Muscle of leg (tissue), 11 donors: ENCODE measurements around the gene PHLDA3. TPM values are rescaled to one million over a fixed set of nuclear protein-coding genes. Genes with fewer than 3 reads are reported as not detected.
"Not testable (repeated sequence)": the region's sequence is repeated elsewhere in the genome, so short reads cannot be mapped to it uniquely, and the experiment has no call there.

ENCODE experiments used
- DNase-seq: peaks from one replicate; pipeline ENCODE4 v3.0.0; 2013
- H3K27ac ChIP-seq: one replicate; pipeline ENCODE4 v1.5.1; 2013; ENCODE audit warnings: mild to moderate bottlenecking, low read length, control low read depth
- H3K27me3 ChIP-seq: one replicate; pipeline ENCODE4 v1.6.1; 2013; ENCODE audit warnings: low read length; ENCODE audit not compliant: control insufficient read depth, insufficient read depth
- H3K36me3 ChIP-seq: one replicate; pipeline ENCODE4 v1.6.1; 2013; ENCODE audit warnings: low read length; ENCODE audit not compliant: control insufficient read depth, insufficient read depth
- H3K4me1 ChIP-seq: one replicate; pipeline ENCODE4 v1.6.1; 2013; ENCODE audit warnings: low read length; ENCODE audit not compliant: control insufficient read depth, insufficient read depth
- H3K4me3 ChIP-seq: one replicate; pipeline ENCODE4 v1.5.1; 2013; ENCODE audit warnings: low read length, control low read depth
- H3K9me3 ChIP-seq: replicated peaks from 2 replicates; pipeline ENCODE4 v1.6.1; 2013; ENCODE audit warnings: low read depth, low read length; ENCODE audit not compliant: control insufficient read depth
- WGBS: methylation state at CpG from one replicate; pipeline ENCODE4 v1.1.5; 2013; ENCODE audit warnings: missing lambda C conversion rate; ENCODE audit not compliant: insufficient coverage; 5-methylcytosine and 5-hydroxymethylcytosine counted together
- polyA plus RNA-seq, 8 donors: library from polyadenylated mRNA; unstranded; fragments of 120-200 nt; gene quantifications; one replicate each; pipeline versions ENCODE4 v1.2.1 to v1.2.3, GENCODE V29; 2013; ENCODE audit warnings: inconsistent platforms in 1 of 8, low replicate concordance in 1 of 8; ENCODE audit not compliant: insufficient read length in 8 of 8, insufficient read depth in 1 of 8
- total RNA-seq: library from RNA; stranded (reverse); fragments of 120-200 nt; gene quantifications from one replicate; pipeline ENCODE4 v1.2.4, GENCODE V29; 2013

Gene PHLDA3
- total and polyA plus RNA-seq, 9 donors = 12.6 to 29.0 (median 20.8) TPM

DNA sequence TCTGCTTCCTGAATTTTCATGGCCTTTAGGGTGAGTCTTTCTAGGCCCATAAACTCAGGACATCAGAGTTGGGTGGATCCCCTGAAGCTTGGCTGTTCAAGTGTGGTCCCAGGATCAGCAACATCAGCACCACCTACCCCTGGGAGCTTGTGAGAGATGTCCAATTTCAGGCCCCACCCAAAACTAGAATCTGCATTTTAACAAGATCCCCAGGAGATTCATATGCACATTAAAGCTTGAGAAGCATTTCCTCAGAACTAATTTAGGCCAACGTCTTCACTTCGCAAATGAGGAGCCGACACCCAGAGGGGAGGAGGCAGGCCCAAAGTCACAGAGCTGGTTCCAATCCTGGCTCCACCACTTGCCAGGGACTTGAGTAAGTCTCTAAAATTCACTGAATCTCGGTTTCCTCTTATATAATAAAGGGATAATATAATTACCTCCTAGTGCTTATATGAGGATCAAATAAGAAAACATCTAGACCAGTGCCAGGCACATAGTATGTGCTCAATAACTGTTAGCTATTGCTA lies 10.3 kb upstream of the PHLDA3 start:
- Histone ChIP-seq H3K4me1 (peaks cover 28% of the 10 kb centered on the region), H3K4me3 (no peak overlapping the region), H3K27ac (no peak overlapping the region), H3K9me3 (no peaks in the 10 kb centered on the region), H3K27me3 (peaks cover 28% of the 10 kb centered on the region), H3K36me3 (peaks cover 14% of the 10 kb centered on the region)
- WGBS = 76% methylated on average over 3 of the region's 4 CpGs
- DNase-seq = no peak

- H3K9me3 ChIP-seq, H3K27ac ChIP-seq, DNase-seq, H3K4me3 ChIP-seq, H3K36me3 ChIP-seq: not testable (repeated sequence)
- WGBS = no CpG with 5 or more reads among the region's 3 CpGs
- Histone ChIP-seq H3K4me1 (peaks cover 28% of the 10 kb centered on the region), H3K27me3 (peaks cover 28% of the 10 kb centered on the region)
Measured at GRCh38 chr1:201478666-201479065, 9.7 kb upstream of the PHLDA3 start.

DNA sequence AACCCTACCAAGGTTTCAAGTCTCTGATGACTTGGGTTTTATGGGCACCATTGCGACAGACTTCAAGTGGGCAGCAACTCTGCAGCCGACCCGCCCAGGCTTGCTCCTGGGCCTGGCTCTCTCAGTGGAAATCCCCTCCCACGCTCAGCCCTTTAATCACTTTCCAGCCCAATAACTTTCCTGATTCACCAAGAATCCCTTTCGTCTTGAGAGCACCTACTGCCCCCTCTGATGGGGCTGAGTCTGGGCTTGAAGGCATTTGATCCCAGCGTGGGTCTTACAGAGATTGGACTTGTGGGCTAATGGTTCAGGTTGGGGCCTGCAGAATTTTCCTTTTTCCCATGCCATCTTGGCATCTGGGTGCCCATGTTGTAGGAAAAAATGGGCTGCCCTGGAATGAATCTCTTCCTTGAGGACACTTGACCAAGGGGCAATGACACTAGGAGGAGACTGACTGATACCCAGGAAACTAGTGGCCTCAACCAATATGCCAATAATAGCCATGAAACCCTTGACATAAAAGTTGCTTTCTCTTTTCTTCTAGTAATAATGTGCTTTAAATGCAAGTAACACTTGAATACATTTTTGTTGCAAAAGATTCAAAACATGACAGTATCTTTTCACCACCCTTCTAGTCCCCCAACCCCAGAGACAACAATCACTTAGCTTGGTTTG lies 7.8 kb upstream of the PHLDA3 start:
- 59% methylated on average over 4 of the region's 6 CpGs for WGBS
- no peak overlapping the region for H3K27ac ChIP-seq

GRCh38 chr1:201475915-201476669 lies 7.1 kb upstream of the PHLDA3 start:
- no peaks in the 10 kb centered on the region for H3K9me3 ChIP-seq
- peaks cover 14% of the 10 kb centered on the region for H3K4me1 ChIP-seq
- 71% methylated on average over 4 of the region's 8 CpGs for WGBS
- peaks cover 19% of the 10 kb centered on the region for H3K27me3 ChIP-seq
- no peak for DNase-seq
- H3K27ac ChIP-seq = no peak overlapping the region
- H3K36me3 ChIP-seq = no peaks in the 10 kb centered on the region
- no peak overlapping the region for H3K4me3 ChIP-seq

More for the DNA sequence above, 7.8 kb upstream of the PHLDA3 start:
- H3K27me3 ChIP-seq = peaks cover 26% of the 10 kb centered on the region
- no peaks in the 10 kb centered on the region for H3K9me3 ChIP-seq
- H3K4me1 ChIP-seq = peaks cover 21% of the 10 kb centered on the region
- no peaks in the 10 kb centered on the region for H3K36me3 ChIP-seq
- H3K4me3 ChIP-seq = no peak overlapping the region
- DNase-seq = no peak

DNA sequence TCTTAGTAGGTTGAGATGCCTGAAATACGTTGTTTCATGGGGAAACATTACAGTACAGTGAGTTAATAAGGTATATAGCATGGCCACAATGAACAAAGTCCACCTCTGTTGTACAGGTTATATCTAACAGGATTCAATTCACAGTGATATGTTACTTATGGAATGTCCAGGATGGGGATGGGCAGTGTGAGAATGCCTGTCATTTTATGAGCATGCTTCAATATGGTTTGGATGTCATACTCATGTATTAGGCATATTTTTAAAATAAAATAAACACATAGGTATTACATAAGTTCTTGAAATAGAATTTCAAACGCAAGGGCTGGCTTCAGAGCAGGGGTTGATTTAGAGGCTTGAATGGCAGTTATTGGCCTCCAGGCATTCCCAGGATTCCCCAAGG lies 6.1 kb upstream of the PHLDA3 start:
- H3K9me3 ChIP-seq = no peaks in the 10 kb centered on the region
- no peak overlapping the region for H3K4me3 ChIP-seq
- H3K4me1 ChIP-seq = peaks cover 4% of the 10 kb centered on the region
- H3K27ac ChIP-seq = no peak overlapping the region
- H3K27me3 ChIP-seq = peaks cover 12% of the 10 kb centered on the region
- no peaks in the 10 kb centered on the region for H3K36me3 ChIP-seq
- WGBS = 37% methylated on average over 2 of the region's 2 CpGs
- no peak for DNase-seq

DNA sequence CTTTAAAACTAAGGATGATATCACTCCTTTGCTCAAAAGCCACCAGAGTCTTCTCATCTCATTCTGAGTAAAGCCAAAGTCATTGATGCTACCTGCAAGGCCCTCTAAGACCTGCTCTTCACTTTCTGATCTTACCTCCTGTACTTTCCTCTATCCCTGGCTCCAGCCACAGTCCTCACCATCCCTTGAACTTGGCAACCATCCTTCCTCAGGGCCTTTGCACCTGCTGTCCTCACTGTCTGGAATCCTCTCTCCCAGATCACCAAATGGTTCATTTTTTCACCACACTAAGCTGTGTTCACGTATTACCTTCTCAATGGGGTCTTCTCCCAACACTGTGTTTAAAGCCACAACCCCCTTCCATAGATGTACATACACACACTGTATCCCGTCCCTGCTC lies 4.3 kb upstream of the PHLDA3 start:
- no peak overlapping the region for H3K4me3 ChIP-seq

GRCh38 chr1:201472321-201472720 lies 3.3 kb upstream of the PHLDA3 start:
- DNase-seq, H3K9me3 ChIP-seq, H3K4me3 ChIP-seq, H3K27ac ChIP-seq, H3K36me3 ChIP-seq: not testable (repeated sequence)
- peaks cover 19% of the 10 kb centered on the region for H3K4me1 ChIP-seq
- H3K27me3 ChIP-seq = peaks cover 19% of the 10 kb centered on the region
- WGBS = 96% methylated on average over 4 of the region's 8 CpGs

More for the DNA sequence above, 4.3 kb upstream of the PHLDA3 start:
- 75% methylated on average over 1 of the region's 2 CpGs for WGBS
- H3K36me3 ChIP-seq = no peaks in the 10 kb centered on the region
- H3K27ac ChIP-seq = no peak overlapping the region
- H3K27me3 ChIP-seq = peaks cover 19% of the 10 kb centered on the region
- DNase-seq = no peak
- no peaks in the 10 kb centered on the region for H3K9me3 ChIP-seq
- peaks cover 10% of the 10 kb centered on the region for H3K4me1 ChIP-seq

DNA sequence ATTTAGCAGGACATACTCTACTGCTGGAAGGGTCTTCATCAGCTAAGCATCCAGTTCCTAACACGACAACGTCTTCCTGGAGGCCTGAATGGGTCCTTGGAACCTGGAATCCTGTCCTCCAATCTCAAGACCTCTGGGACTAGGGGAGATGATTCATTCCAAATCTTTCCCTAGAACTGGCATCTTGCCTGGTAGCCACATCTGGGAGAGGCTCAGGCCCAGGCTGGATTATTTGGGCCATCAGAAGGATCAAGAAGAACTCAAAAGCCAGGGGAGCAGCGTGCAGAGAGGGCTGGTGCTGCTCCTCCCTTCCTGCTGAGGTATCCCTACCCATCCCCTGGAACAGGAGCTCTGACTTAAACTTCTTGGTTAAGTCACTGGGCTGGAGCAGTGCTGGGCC lies 2.8 kb upstream of the PHLDA3 start:
- peaks cover 19% of the 10 kb centered on the region for H3K27me3 ChIP-seq
- no peak overlapping the region for H3K27ac ChIP-seq
- H3K9me3 ChIP-seq = no peaks in the 10 kb centered on the region
- H3K4me3 ChIP-seq = no peak overlapping the region
- H3K36me3 ChIP-seq = no peaks in the 10 kb centered on the region
- peak; percentile 51 for DNase-seq
- WGBS = no CpG with 5 or more reads among the region's 3 CpGs
- peaks cover 22% of the 10 kb centered on the region for H3K4me1 ChIP-seq

- Histone ChIP-seq H3K9me3 (no peaks in the 10 kb centered on the region), H3K4me3 (no peak overlapping the region), H3K36me3 (peaks cover 9% of the 10 kb centered on the region), H3K27me3 (peaks cover 14% of the 10 kb centered on the region), H3K4me1 (peaks cover 28% of the 10 kb centered on the region), H3K27ac (no peak overlapping the region)
- DNase-seq = no peak
- WGBS = no CpG with 5 or more reads among the region's 4 CpGs
Measured at GRCh38 chr1:201470581-201470980, 1.6 kb upstream of the PHLDA3 start.

- WGBS = 7% methylated on average over 3 of the region's 16 CpGs
- Histone ChIP-seq H3K36me3 (peaks cover 18% of the 10 kb centered on the region), H3K9me3 (no peaks in the 10 kb centered on the region), H3K27ac (peak overlapping the region; percentile 29), H3K4me3 (peak overlapping the region; percentile 65), H3K4me1 (peaks cover 28% of the 10 kb centered on the region), H3K27me3 (peaks cover 10% of the 10 kb centered on the region)
- no peak for DNase-seq
Measured at GRCh38 chr1:201469645-201470074, 672 bp upstream of the PHLDA3 start.
